ENCODE data around the gene RFX7. TPM values are rescaled to one million over a fixed set of nuclear protein-coding genes. Genes with fewer than 3 reads are reported as not detected.

The RFX7 gene
- total RNA-seq, 1 experiment from 2014 or later = 18.1 TPM

GRCh38 chr15:56105855-56106254 is 137.8 kb downstream of the RFX7 start:
- no peak for DNase-seq (ENCODE audit: low read depth, low spot score)
- ChIA-PET RAD21 (ENCODE audit: low non-redundant PET in 1 of 2, low total read pairs in 2 of 2, uncharacterized antibody in 2 of 2, unreplicated experiment in 2 of 2) (no interaction called here), CTCF (no interaction called here), POLR2A (no interaction called here)
- Histone ChIP-seq H3K4me1 (ENCODE audit: control insufficient read depth in 1 of 2, insufficient read depth in 2 of 2, low read length in 2 of 2) (no peaks in the 10 kb centered on the region), H3K36me3 (ENCODE audit: control insufficient read depth in 1 of 2, insufficient read depth in 2 of 2, low read length in 2 of 2) (no peaks in the 10 kb centered on the region), H3K27me3 (ENCODE audit: insufficient read depth, low read length) (no peaks in the 10 kb centered on the region), H3K9ac (ENCODE audit: low read length) (no peak overlapping the region), H3K79me2 (ENCODE audit: insufficient read depth, low read length) (no peaks in the 10 kb centered on the region), H3K9me3 (ENCODE audit: control insufficient read depth in 1 of 2, insufficient read depth in 1 of 2, low read depth in 1 of 2, low read length in 2 of 2) (no peaks in the 10 kb centered on the region), H3K27ac (ENCODE audit: low read depth, low read length) (no peak overlapping the region), H4K20me1 (ENCODE audit: insufficient read depth) (no peaks in the 10 kb centered on the region), H2AFZ (ENCODE audit: low read depth, low read length, poor library complexity, severe bottlenecking) (no peak overlapping the region), H3K4me3 (replicated peaks in 1 of 2; ENCODE audit: low read depth in 1 of 2, low read length in 2 of 2) (no peak overlapping the region), H3K4me2 (ENCODE audit: low read length) (no peak overlapping the region), H3K9me2 (ENCODE audit: insufficient read depth) (no peaks in the 10 kb centered on the region)
- no TSS peak for BruUV-seq (replicated peaks)
- TF ChIP-seq SIN3A (IDR thresholded peaks at IDR 0.05; ENCODE audit: low read depth) = no peak
- no peak for TF ChIP-seq CTCF (IDR thresholded peaks at IDR 0.05 in 2 of 3, conservative IDR thresholded peaks at IDR 0.05 in 1 of 3; ENCODE audit: borderline replicate concordance in 1 of 3, insufficient read depth in 1 of 3, low read depth in 2 of 3, low read length in 2 of 3)
- TF ChIP-seq MAX (IDR thresholded peaks at IDR 0.05) = no peak
- no peak for TF ChIP-seq TCF7L2 (IDR thresholded peaks at IDR 0.05; ENCODE audit: borderline replicate concordance, extremely low read depth, insufficient read depth, insufficient read length)
- TF ChIP-seq POLR2A (IDR thresholded peaks at IDR 0.05; ENCODE audit: borderline replicate concordance, extremely low read depth, insufficient read depth, insufficient read length) = no peak
- TF ChIP-seq EZH2 (IDR thresholded peaks at IDR 0.05) = no peak
- no peak for TF ChIP-seq ELF1 (IDR thresholded peaks at IDR 0.05; ENCODE audit: borderline replicate concordance, low read depth)
- TF ChIP-seq SRF (IDR thresholded peaks at IDR 0.05; ENCODE audit: low read depth) = no peak
- TF ChIP-seq FOSL1 (IDR thresholded peaks at IDR 0.05; ENCODE audit: low read depth) = no peak
- no peak for TF ChIP-seq SP1 (IDR thresholded peaks at IDR 0.05; ENCODE audit: low read depth)
- no peak for TF ChIP-seq JUND (IDR thresholded peaks at IDR 0.05)
- no peak for TF ChIP-seq ZNF274 (IDR thresholded peaks at IDR 0.05; ENCODE audit: low read depth, low read length)
- TF ChIP-seq EGR1 (IDR thresholded peaks at IDR 0.05; ENCODE audit: low read depth) = no peak
- TF ChIP-seq POLR2AphosphoS5 (IDR thresholded peaks at IDR 0.05; ENCODE audit: low read depth, low read length) = no peak
- intact Hi-C loops (cut with micrococcal nuclease) = no loop called here
- ATAC-seq = no peak
